CD4-positive, alpha-beta T cell (primary cell): ENCODE results near the gene CYP24A1. TPM values are rescaled to one million over a fixed set of nuclear protein-coding genes. Genes with fewer than 3 reads are reported as not detected.

Experiments used
- ATAC-seq: fragments of 200-7000 bp; cut with Tn5 transposase; one replicate; pipeline ENCODE4 v1.10.0; 2022; ENCODE audit warnings: mild to moderate bottlenecking; ENCODE audit not compliant: poor library complexity
- CTCF ChIA-PET: fragments of 350-600 bp; sonication (Branson Sonifier 250); formaldehyde crosslinking; loops from one replicate; lab custom pipeline; 2021; ENCODE audit warnings: antibody characterized with exemption, inconsistent platforms; lab: Charles Lee
- POLR2A ChIA-PET: fragments of 350-600 bp; sonication (Branson Sonifier 250); formaldehyde crosslinking; loops from one replicate; lab custom pipeline; 2021; ENCODE audit warnings: antibody characterized with exemption, inconsistent platforms; lab: Charles Lee
- DNase-seq, 14 experiments: peaks; one replicate each; pipeline ENCODE4 v3.0.0-alpha.2; 2013 to 2020; ENCODE audit warnings: mixed read lengths in 2 of 14
- H3K27ac ChIP-seq, 2 donors: one replicate each; pipeline versions ENCODE4 v1.5.1 to v1.7.0; 2013; ENCODE audit warnings: low read length in 2 of 2, low read depth in 1 of 2, mild to moderate bottlenecking in 1 of 2
- H3K27me3 ChIP-seq, 2 experiments: 1 replicate in 1 of 2; 2 replicates in 1 of 2; pipeline versions ENCODE4 v1.6.1 to v1.7.0; 2013; ENCODE audit warnings: low read length in 2 of 2, control low read depth in 1 of 2, mild to moderate bottlenecking in 1 of 2, moderate library complexity in 1 of 2; ENCODE audit not compliant: insufficient read depth in 2 of 2, control insufficient read depth in 1 of 2
- H3K36me3 ChIP-seq: one replicate; pipeline ENCODE4 v1.6.1; 2013; ENCODE audit warnings: low read length, control low read depth; ENCODE audit not compliant: insufficient read depth
- H3K4me1 ChIP-seq: one replicate; pipeline ENCODE4 v1.6.1; 2013; ENCODE audit warnings: low read length, control low read depth; ENCODE audit not compliant: insufficient read depth
- H3K4me3 ChIP-seq: one replicate; pipeline ENCODE4 v1.5.1; 2013; ENCODE audit warnings: mild to moderate bottlenecking, low read length, moderate library complexity
- H3K9me3 ChIP-seq, 2 experiments: 1 replicate in 1 of 2; 2 replicates in 1 of 2; pipeline versions ENCODE4 v1.6.1 to v1.7.0; 2013; ENCODE audit warnings: low read length in 2 of 2, mild to moderate bottlenecking in 2 of 2, control low read depth in 1 of 2, moderate library complexity in 1 of 2; ENCODE audit not compliant: control insufficient read depth in 1 of 2, insufficient read depth in 1 of 2
- H3K27ac Mint-ChIP-seq: one replicate; pipeline ENCODE4 v1.8.0; 2020; ENCODE audit warnings: mixed read lengths
- H3K27me3 Mint-ChIP-seq: one replicate; pipeline ENCODE4 v1.8.0; 2021; ENCODE audit warnings: mixed read lengths
- H3K36me3 Mint-ChIP-seq: one replicate; pipeline ENCODE4 v1.8.0; 2021; ENCODE audit warnings: low read depth, mixed read lengths
- H3K4me1 Mint-ChIP-seq: one replicate; pipeline ENCODE4 v1.8.0; 2021; ENCODE audit warnings: low read depth, mixed read lengths
- H3K4me3 Mint-ChIP-seq: one replicate; pipeline ENCODE4 v1.8.0; 2020; ENCODE audit warnings: mild to moderate bottlenecking, mixed read lengths
- H3K9me3 Mint-ChIP-seq: one replicate; pipeline ENCODE4 v1.8.0; 2020; ENCODE audit warnings: mixed read lengths
- intact Hi-C, 2 experiments: fragments of 100-400 bp; cut with DNase I in 1 of 2; cut with micrococcal nuclease in 1 of 2; formaldehyde crosslinking; loops; one replicate each; pipeline versions ENCODE4 v1.15.1 to v1.9.0; 2023 to 2025; cut with DNase I, micrococcal nuclease
- total RNA-seq, 174 experiments: library from RNA in 2 of 174; stranded (reverse) in 2 of 174; gene quantifications; one replicate each; pipeline ENCODE4 v1.2.3 and lab custom pipeline; 2021 to 2026
- TF ChIP-seq, protein P1 (sequence below): fragments of 200-600 bp; IDR thresholded peaks from one replicate; pipeline ENCODE4 v1.8.0; 2022; ENCODE audit warnings: antibody characterized with exemption, mild to moderate bottlenecking

CYP24A1 gene
- total RNA-seq, 2 experiments from 2014 or later: 0.56 to 1.0 TPM

DNA sequence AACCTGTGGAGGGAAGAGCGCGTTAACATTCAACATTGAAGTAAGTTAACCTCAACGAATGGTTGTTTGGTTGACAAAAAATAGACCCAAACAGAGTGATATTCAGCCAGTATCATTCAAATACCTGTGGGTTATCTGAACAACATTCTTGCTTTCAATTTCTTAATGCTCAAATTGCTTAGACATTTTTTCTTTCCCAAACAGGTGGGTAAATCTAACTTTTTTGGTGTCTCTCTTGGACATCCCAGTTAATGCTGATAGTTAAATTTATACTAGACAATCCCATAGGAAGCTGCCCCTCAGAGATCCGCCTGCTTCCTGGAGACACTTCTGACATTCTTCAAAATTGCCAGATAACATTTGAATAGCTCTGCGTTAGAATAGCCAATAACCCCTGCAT lies 20.0 kb upstream of the CYP24A1 start:
- H3K4me1 Mint-ChIP-seq: no peaks in the 10 kb centered on the region
- no peaks in the 10 kb centered on the region for H3K36me3 Mint-ChIP-seq
- ATAC-seq (no peak), DNase-seq (no peak)
- TF ChIP-seq, protein P1, sequence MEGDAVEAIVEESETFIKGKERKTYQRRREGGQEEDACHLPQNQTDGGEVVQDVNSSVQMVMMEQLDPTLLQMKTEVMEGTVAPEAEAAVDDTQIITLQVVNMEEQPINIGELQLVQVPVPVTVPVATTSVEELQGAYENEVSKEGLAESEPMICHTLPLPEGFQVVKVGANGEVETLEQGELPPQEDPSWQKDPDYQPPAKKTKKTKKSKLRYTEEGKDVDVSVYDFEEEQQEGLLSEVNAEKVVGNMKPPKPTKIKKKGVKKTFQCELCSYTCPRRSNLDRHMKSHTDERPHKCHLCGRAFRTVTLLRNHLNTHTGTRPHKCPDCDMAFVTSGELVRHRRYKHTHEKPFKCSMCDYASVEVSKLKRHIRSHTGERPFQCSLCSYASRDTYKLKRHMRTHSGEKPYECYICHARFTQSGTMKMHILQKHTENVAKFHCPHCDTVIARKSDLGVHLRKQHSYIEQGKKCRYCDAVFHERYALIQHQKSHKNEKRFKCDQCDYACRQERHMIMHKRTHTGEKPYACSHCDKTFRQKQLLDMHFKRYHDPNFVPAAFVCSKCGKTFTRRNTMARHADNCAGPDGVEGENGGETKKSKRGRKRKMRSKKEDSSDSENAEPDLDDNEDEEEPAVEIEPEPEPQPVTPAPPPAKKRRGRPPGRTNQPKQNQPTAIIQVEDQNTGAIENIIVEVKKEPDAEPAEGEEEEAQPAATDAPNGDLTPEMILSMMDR: no peak
- Histone ChIP-seq H3K4me3 (no peak overlapping the region), H3K4me1 (no peaks in the 10 kb centered on the region), H3K27ac (no peak overlapping the region), H3K27me3 (no peaks in the 10 kb centered on the region), H3K36me3 (no peaks in the 10 kb centered on the region), H3K9me3 (no peaks in the 10 kb centered on the region)
- intact Hi-C loops: loop anchor here (10.0 kb wide), 3 partner anchors 619 to 979 kb away; no protein-coding TSS in a partner anchor
- POLR2A ChIA-PET: interaction anchor here (1.1 kb wide), 1 partner anchor 16 kb away, joined by 3 read pairs; no protein-coding TSS in a partner anchor
- no peak overlapping the region for H3K27ac Mint-ChIP-seq
- CTCF ChIA-PET: no interaction called here
- no peaks in the 10 kb centered on the region for H3K9me3 Mint-ChIP-seq
- H3K4me3 Mint-ChIP-seq: no peak overlapping the region
- H3K27me3 Mint-ChIP-seq: peaks cover 14% of the 10 kb centered on the region

DNA sequence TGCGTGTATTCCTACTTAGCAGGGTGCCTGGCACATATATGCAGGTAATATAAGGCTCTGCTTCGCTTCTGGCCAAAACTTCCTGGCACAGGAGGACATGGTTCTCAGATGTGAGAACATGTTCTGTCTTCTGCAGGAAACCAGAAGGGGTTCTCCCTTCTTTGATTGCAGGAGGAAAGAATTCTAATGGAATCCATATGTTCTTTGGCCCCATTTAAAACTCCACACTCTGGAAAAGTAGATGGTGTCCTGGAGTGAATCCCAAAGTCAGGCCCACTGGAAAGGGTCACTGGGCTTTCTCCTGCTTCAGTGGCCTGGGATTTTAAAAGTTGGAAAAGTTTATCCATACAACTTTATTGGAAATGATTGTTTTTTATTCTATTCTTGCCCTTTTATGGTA lies 16.4 kb upstream of the CYP24A1 start:
- H3K9me3 Mint-ChIP-seq: no peaks in the 10 kb centered on the region
- POLR2A ChIA-PET: no interaction called here
- H3K27ac Mint-ChIP-seq: no peak overlapping the region
- Histone ChIP-seq H3K36me3 (no peaks in the 10 kb centered on the region), H3K9me3 (no peaks in the 10 kb centered on the region), H3K4me1 (no peaks in the 10 kb centered on the region), H3K4me3 (no peak overlapping the region), H3K27ac (no peak overlapping the region), H3K27me3 (peaks cover 0 to 1% of the 10 kb centered on the region in 2 experiments)
- no peak for DNase-seq
- H3K4me3 Mint-ChIP-seq: no peak overlapping the region
- no peaks in the 10 kb centered on the region for H3K4me1 Mint-ChIP-seq
- CTCF ChIA-PET: no interaction called here
- TF ChIP-seq, protein P1: no peak
- H3K36me3 Mint-ChIP-seq: no peaks in the 10 kb centered on the region
- no peak for ATAC-seq
- H3K27me3 Mint-ChIP-seq: peaks cover 22% of the 10 kb centered on the region
- intact Hi-C loops: loop anchor here (10.0 kb wide), 3 partner anchors 615 to 975 kb away; no protein-coding TSS in a partner anchor

DNA sequence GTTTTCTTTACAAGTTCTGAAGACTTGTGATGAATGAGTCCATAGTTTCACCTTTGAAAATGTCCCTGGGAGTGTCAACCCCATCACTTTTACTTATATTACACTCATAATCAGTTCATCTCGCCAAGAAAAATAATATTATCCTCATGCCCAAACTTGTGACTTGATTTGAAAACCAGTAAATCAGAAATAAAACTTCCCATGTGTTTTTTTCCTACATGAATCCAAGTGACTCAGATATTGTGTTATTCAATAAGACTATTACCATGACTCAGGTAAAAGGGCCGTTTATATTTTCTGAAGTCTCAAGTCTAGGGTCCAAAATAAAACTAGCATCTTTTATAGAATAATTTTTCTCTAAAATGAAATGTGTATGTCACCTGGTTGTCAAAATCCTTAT lies 15.8 kb upstream of the CYP24A1 start:
- no peak for ATAC-seq
- Mint-ChIP-seq H3K36me3 (no peaks in the 10 kb centered on the region), H3K4me1 (no peaks in the 10 kb centered on the region), H3K4me3 (no peak overlapping the region), H3K9me3 (no peaks in the 10 kb centered on the region), H3K27me3 (peaks cover 27% of the 10 kb centered on the region), H3K27ac (no peak overlapping the region)
- POLR2A ChIA-PET: no interaction called here
- intact Hi-C loops: loop anchor here (10.0 kb wide), 3 partner anchors 615 to 975 kb away; no protein-coding TSS in a partner anchor
- CTCF ChIA-PET: no interaction called here
- Histone ChIP-seq H3K4me3 (no peak overlapping the region), H3K27me3 (peaks cover 3 to 4% of the 10 kb centered on the region in 2 experiments), H3K9me3 (no peaks in the 10 kb centered on the region), H3K4me1 (no peaks in the 10 kb centered on the region), H3K27ac (no peak overlapping the region), H3K36me3 (no peaks in the 10 kb centered on the region)
- no peak for DNase-seq
- TF ChIP-seq, protein P1: no peak
